WTC11 (cell line): ENCODE data around the gene PTPRN2. TPM values are rescaled to one million over a fixed set of nuclear protein-coding genes. Genes with fewer than 3 reads are reported as not detected.

Experiments
- ATAC-seq: fragments of 200-7000 bp; cut with Tn5 transposase; 2 replicates; pipeline ENCODE4 v1.10.0; 2021; ENCODE audit warnings: mild to moderate bottlenecking, moderate library complexity
- CTCF ChIA-PET: fragments of 300-600 bp; sonication (Branson Sonifier 250); formaldehyde crosslinking; loops from one replicate; lab custom pipeline; 2021; ENCODE audit warnings: antibody characterized with exemption; lab: Charles Lee
- POLR2A ChIA-PET: fragments of 350-600 bp; sonication (Branson Sonifier 250); formaldehyde crosslinking; loops from one replicate; lab custom pipeline; 2021; ENCODE audit warnings: antibody characterized with exemption; lab: Charles Lee
- DNase-seq: peaks from one replicate; pipeline ENCODE4 v3.0.0; 2021; ENCODE audit warnings: low spot score
- H3K27ac Mint-ChIP-seq: 2 replicates; pipeline ENCODE4 v1.8.0; 2021; ENCODE audit warnings: mixed read lengths
- H3K27me3 Mint-ChIP-seq: 2 replicates; pipeline ENCODE4 v1.8.0; 2021; ENCODE audit warnings: low read depth, mild to moderate bottlenecking, moderate library complexity, mixed read lengths
- H3K36me3 Mint-ChIP-seq: 2 replicates; pipeline ENCODE4 v1.8.0; 2021; ENCODE audit warnings: mixed read lengths
- H3K4me1 Mint-ChIP-seq: 2 replicates; pipeline ENCODE4 v1.8.0; 2022; ENCODE audit warnings: mixed read lengths
- H3K4me3 Mint-ChIP-seq: 2 replicates; pipeline ENCODE4 v1.8.0; 2021; ENCODE audit warnings: mild to moderate bottlenecking, moderate library complexity, mixed read lengths
- H3K9me3 Mint-ChIP-seq: 2 replicates; pipeline ENCODE4 v1.8.0; 2021; ENCODE audit warnings: mixed read lengths
- CBFB ChIP-seq: sonication (generic); formaldehyde crosslinking; IDR thresholded peaks from 2 replicates; pipeline ENCODE4 v1.8.1; 2022; ENCODE audit warnings: mild to moderate bottlenecking, low read depth, missing genetic modification reagents
- ELF4 ChIP-seq: sonication (generic); formaldehyde crosslinking; IDR thresholded peaks from 2 replicates; pipeline ENCODE4 v1.8.1; 2022; ENCODE audit warnings: low read depth, mild to moderate bottlenecking, moderate library complexity, missing genetic modification reagents
- EMX1 ChIP-seq: fragments of 250-450 bp; sonication (Bioruptor Pico); IDR thresholded peaks from 2 replicates; pipeline ENCODE4 v1.8.0; 2021; ENCODE audit warnings: mild to moderate bottlenecking
- HMGA2 ChIP-seq: fragments of 250-450 bp; sonication (Bioruptor Pico); IDR thresholded peaks from 2 replicates; pipeline ENCODE4 v1.4.0; 2021; ENCODE audit warnings: mild to moderate bottlenecking, moderate library complexity
- KAT7 ChIP-seq: sonication (generic); formaldehyde crosslinking; IDR thresholded peaks from 2 replicates; pipeline ENCODE4 v1.8.1; 2023; ENCODE audit warnings: missing genetic modification reagents, mild to moderate bottlenecking, borderline replicate concordance
- NR2C2 ChIP-seq: sonication (generic); formaldehyde crosslinking; IDR thresholded peaks from 2 replicates; pipeline ENCODE4 v1.8.0; 2022; ENCODE audit warnings: mild to moderate bottlenecking, missing genetic modification reagents
- RORB ChIP-seq: fragments of 250-450 bp; sonication (Bioruptor Pico); IDR thresholded peaks from 2 replicates; pipeline ENCODE4 v1.9.0; 2021; ENCODE audit warnings: mild to moderate bottlenecking
- TCF7 ChIP-seq: sonication (generic); formaldehyde crosslinking; IDR thresholded peaks from 2 replicates; pipeline ENCODE4 v1.8.0; 2022; ENCODE audit warnings: mild to moderate bottlenecking, low read depth, missing genetic modification reagents, moderate library complexity
- TEAD4 ChIP-seq: sonication (generic); formaldehyde crosslinking; IDR thresholded peaks from 2 replicates; pipeline ENCODE4 v1.8.0; 2022; ENCODE audit warnings: mild to moderate bottlenecking, missing genetic modification reagents
- ZNF121 ChIP-seq: sonication (generic); formaldehyde crosslinking; IDR thresholded peaks from 2 replicates; pipeline ENCODE4 v1.8.0; 2023; ENCODE audit warnings: missing genetic modification reagents
- ZNF416 ChIP-seq: fragments of 250-450 bp; sonication (Bioruptor Pico); IDR thresholded peaks from 2 replicates; pipeline ENCODE4 v1.9.0; 2021; ENCODE audit warnings: mild to moderate bottlenecking, inconsistent platforms
- total RNA-seq: library from RNA; stranded (reverse); gene quantifications from 3 replicates; pipeline ENCODE4 v1.2.3, GENCODE V29; 2021
- TF ChIP-seq, protein P1 (sequence below): fragments of 250-450 bp; sonication (Bioruptor Pico); IDR thresholded peaks from 2 replicates; pipeline ENCODE4 v1.9.0; 2021; ENCODE audit warnings: moderate library complexity, mild to moderate bottlenecking, inconsistent platforms, borderline replicate concordance
- TF ChIP-seq, protein P2 (sequence below): sonication (generic); formaldehyde crosslinking; IDR thresholded peaks from 2 replicates; pipeline ENCODE4 v1.8.1; 2022; ENCODE audit warnings: low read depth, mild to moderate bottlenecking, moderate library complexity, missing genetic modification reagents, borderline replicate concordance
- TF ChIP-seq, protein P3 (sequence below): sonication (generic); formaldehyde crosslinking; IDR thresholded peaks from 2 replicates; pipeline ENCODE4 v1.8.0; 2022; ENCODE audit warnings: mild to moderate bottlenecking, missing genetic modification reagents
- TF ChIP-seq, protein P4 (sequence below): sonication (generic); formaldehyde crosslinking; IDR thresholded peaks from 2 replicates; pipeline ENCODE4 v1.8.0; 2023; ENCODE audit warnings: missing genetic modification reagents, mild to moderate bottlenecking, borderline replicate concordance
- TF ChIP-seq, protein P5 (sequence below): sonication (generic); formaldehyde crosslinking; IDR thresholded peaks from 2 replicates; pipeline ENCODE4 v1.8.0; 2022; ENCODE audit warnings: mild to moderate bottlenecking, missing genetic modification reagents
- TF ChIP-seq, protein P6 (sequence below): sonication (generic); formaldehyde crosslinking; IDR thresholded peaks from 2 replicates; pipeline ENCODE4 v1.8.1; 2023; ENCODE audit warnings: mild to moderate bottlenecking, missing genetic modification reagents

The PTPRN2 gene
- total RNA-seq, 1 experiment from 2014 or later = 4.7 TPM

DNA sequence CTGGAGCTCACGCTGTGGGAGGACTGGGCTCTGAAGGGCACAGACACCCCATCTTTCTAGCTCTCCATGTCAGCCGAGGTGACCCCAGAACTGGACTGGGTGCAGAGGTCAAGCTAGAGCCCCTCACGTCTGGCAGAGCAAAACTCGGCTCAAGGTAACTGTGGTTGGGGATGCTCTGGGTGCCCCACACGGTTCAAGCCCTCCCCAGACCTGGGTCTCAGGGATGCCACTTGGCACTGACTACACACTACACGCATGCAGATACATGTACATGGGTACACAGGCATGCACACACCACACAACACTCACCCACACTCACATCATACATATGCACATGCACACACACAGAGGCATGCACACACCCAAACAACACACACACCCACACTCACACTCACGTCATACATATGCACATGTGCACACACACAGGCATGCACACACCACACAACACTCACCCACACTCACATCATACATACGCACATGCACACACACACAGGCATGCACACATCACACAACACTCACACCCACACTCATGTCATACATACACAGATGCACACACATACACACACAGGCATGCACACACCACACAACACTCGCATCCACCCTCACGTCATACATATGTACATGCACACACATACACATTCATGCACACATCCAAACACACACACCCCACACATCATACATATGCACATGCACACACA is 1031.5 kb downstream of the PTPRN2 start (continued):
- TF ChIP-seq RORB = no peak
- no peak for TF ChIP-seq CBFB
- TF ChIP-seq, protein P1, sequence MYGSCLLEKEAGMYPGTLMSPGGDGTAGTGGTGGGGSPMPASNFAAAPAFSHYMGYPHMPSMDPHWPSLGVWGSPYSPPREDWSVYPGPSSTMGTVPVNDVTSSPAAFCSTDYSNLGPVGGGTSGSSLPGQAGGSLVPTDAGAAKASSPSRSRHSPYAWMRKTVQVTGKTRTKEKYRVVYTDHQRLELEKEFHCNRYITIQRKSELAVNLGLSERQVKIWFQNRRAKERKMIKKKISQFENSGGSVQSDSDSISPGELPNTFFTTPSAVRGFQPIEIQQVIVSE (CRISPR knock-in tag) = no peak
- TF ChIP-seq, protein P2, sequence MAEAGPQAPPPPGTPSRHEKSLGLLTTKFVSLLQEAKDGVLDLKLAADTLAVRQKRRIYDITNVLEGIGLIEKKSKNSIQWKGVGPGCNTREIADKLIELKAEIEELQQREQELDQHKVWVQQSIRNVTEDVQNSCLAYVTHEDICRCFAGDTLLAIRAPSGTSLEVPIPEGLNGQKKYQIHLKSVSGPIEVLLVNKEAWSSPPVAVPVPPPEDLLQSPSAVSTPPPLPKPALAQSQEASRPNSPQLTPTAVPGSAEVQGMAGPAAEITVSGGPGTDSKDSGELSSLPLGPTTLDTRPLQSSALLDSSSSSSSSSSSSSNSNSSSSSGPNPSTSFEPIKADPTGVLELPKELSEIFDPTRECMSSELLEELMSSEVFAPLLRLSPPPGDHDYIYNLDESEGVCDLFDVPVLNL = no peak
- TF ChIP-seq ZNF121 = no peak
- TF ChIP-seq TCF7 (CRISPR knock-in tag) = no peak
- TF ChIP-seq, protein P3, sequence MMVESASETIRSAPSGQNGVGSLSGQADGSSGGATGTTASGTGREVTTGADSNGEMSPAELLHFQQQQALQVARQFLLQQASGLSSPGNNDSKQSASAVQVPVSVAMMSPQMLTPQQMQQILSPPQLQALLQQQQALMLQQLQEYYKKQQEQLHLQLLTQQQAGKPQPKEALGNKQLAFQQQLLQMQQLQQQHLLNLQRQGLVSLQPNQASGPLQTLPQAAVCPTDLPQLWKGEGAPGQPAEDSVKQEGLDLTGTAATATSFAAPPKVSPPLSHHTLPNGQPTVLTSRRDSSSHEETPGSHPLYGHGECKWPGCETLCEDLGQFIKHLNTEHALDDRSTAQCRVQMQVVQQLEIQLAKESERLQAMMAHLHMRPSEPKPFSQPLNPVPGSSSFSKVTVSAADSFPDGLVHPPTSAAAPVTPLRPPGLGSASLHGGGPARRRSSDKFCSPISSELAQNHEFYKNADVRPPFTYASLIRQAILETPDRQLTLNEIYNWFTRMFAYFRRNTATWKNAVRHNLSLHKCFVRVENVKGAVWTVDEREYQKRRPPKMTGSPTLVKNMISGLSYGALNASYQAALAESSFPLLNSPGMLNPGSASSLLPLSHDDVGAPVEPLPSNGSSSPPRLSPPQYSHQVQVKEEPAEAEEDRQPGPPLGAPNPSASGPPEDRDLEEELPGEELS (CRISPR knock-in tag) = no peak

DNA sequence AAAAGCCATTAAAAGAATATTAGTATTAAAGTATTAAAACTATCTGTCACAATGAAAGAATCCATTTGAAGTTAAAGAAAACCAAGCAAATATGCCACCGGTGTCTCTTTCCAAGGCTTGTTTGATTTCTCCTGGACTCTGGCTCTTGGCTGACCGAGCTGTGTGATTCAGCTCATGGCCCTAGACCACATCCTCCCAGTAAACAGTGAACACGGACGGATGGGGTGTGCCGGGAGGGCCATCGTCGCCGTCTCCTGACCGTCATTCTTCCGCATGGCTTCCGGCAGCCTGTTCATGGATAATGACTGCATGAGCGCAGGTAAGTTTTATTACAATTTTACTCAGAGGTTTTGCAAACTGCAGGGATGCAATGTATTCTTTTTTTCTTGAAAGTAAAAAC is 1032.3 kb downstream of the PTPRN2 start:
- no peaks in the 10 kb centered on the region for H3K4me1 Mint-ChIP-seq
- H3K36me3 Mint-ChIP-seq = no peaks in the 10 kb centered on the region
- POLR2A ChIA-PET = no interaction called here
- H3K27me3 Mint-ChIP-seq = no peaks in the 10 kb centered on the region; the same call in 1 of the 2 replicates
- CTCF ChIA-PET = no interaction called here
- no peaks in the 10 kb centered on the region for H3K9me3 Mint-ChIP-seq
- H3K27ac Mint-ChIP-seq = no peak overlapping the region
- DNase-seq = peak; percentile 5
- H3K4me3 Mint-ChIP-seq = no peak overlapping the region
- ATAC-seq = no peak
- TF ChIP-seq TEAD4 (CRISPR knock-in tag) (no peak), ELF4 (no peak)
- TF ChIP-seq, protein P2 = no peak

DNA sequence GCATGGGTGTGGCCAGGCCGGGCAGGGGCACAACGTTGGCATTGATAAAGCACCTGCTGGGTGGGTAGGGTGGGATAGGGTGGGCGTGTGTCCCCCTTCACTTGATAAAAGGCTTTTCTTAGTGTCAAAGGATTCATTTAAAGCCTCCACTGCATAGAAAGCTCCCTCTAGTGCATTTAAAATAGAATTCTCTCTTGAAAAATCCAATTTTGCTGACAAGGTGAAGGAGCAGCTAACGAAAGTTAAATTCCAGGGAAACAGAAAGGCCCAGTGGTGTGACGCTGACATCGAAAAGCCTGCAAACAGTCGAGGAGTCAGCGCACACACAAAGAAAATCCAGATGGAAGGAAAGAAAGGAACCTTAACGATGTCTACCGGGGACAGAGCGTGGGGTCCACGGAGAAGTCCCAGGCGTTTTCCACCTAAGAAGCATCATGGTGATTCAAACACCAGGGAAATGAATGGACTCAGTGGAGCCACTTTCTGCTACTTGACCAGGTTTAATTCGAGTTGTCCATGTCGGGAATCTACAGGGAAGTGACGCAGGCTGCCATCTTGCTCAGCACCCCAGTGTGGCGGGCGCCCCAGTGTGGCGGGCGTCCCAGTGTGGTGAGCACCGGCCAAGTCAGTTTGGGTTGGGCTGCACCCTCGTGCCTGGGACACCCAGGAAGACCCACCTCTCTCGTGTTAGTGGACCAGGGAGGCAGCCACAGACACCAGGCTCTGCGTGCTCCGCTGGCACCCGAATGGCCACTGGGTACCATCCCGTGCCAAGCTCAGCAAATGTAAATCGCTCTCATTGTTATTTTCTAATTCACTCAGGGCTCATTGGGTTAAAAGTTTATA is 1033.0 kb downstream of the PTPRN2 start:
- POLR2A ChIA-PET = no interaction called here
- no peaks in the 10 kb centered on the region for H3K9me3 Mint-ChIP-seq
- no peak overlapping the region for H3K4me3 Mint-ChIP-seq
- H3K36me3 Mint-ChIP-seq = no peaks in the 10 kb centered on the region
- DNase-seq (peak; percentile 4), ATAC-seq (no peak)
- no peaks in the 10 kb centered on the region for H3K4me1 Mint-ChIP-seq
- CTCF ChIA-PET = no interaction called here
- no peak overlapping the region for H3K27ac Mint-ChIP-seq
- H3K27me3 Mint-ChIP-seq = no peaks in the 10 kb centered on the region; the same call in 1 of the 2 replicates
- TF ChIP-seq, protein P4, sequence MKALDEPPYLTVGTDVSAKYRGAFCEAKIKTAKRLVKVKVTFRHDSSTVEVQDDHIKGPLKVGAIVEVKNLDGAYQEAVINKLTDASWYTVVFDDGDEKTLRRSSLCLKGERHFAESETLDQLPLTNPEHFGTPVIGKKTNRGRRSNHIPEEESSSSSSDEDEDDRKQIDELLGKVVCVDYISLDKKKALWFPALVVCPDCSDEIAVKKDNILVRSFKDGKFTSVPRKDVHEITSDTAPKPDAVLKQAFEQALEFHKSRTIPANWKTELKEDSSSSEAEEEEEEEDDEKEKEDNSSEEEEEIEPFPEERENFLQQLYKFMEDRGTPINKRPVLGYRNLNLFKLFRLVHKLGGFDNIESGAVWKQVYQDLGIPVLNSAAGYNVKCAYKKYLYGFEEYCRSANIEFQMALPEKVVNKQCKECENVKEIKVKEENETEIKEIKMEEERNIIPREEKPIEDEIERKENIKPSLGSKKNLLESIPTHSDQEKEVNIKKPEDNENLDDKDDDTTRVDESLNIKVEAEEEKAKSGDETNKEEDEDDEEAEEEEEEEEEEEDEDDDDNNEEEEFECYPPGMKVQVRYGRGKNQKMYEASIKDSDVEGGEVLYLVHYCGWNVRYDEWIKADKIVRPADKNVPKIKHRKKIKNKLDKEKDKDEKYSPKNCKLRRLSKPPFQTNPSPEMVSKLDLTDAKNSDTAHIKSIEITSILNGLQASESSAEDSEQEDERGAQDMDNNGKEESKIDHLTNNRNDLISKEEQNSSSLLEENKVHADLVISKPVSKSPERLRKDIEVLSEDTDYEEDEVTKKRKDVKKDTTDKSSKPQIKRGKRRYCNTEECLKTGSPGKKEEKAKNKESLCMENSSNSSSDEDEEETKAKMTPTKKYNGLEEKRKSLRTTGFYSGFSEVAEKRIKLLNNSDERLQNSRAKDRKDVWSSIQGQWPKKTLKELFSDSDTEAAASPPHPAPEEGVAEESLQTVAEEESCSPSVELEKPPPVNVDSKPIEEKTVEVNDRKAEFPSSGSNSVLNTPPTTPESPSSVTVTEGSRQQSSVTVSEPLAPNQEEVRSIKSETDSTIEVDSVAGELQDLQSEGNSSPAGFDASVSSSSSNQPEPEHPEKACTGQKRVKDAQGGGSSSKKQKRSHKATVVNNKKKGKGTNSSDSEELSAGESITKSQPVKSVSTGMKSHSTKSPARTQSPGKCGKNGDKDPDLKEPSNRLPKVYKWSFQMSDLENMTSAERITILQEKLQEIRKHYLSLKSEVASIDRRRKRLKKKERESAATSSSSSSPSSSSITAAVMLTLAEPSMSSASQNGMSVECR = no peak
- TF ChIP-seq HMGA2 (CRISPR knock-in tag) = no peak
- no peak for TF ChIP-seq ZNF416 (CRISPR knock-in tag)
- no peak for TF ChIP-seq KAT7
- TF ChIP-seq, protein P5, sequence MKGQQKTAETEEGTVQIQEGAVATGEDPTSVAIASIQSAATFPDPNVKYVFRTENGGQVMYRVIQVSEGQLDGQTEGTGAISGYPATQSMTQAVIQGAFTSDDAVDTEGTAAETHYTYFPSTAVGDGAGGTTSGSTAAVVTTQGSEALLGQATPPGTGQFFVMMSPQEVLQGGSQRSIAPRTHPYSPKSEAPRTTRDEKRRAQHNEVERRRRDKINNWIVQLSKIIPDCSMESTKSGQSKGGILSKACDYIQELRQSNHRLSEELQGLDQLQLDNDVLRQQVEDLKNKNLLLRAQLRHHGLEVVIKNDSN (CRISPR knock-in tag) = no peak
- no peak for TF ChIP-seq EMX1
- TF ChIP-seq NR2C2 (CRISPR knock-in tag) = no peak
- TF ChIP-seq, protein P6, sequence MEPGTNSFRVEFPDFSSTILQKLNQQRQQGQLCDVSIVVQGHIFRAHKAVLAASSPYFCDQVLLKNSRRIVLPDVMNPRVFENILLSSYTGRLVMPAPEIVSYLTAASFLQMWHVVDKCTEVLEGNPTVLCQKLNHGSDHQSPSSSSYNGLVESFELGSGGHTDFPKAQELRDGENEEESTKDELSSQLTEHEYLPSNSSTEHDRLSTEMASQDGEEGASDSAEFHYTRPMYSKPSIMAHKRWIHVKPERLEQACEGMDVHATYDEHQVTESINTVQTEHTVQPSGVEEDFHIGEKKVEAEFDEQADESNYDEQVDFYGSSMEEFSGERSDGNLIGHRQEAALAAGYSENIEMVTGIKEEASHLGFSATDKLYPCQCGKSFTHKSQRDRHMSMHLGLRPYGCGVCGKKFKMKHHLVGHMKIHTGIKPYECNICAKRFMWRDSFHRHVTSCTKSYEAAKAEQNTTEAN (CRISPR knock-in tag) = no peak
